ENCODE measurements around the gene LRFN2.

- no peak for TF ChIP-seq POLR2A (IDR thresholded peaks at IDR 0.05)
- TF ChIP-seq, protein P1, sequence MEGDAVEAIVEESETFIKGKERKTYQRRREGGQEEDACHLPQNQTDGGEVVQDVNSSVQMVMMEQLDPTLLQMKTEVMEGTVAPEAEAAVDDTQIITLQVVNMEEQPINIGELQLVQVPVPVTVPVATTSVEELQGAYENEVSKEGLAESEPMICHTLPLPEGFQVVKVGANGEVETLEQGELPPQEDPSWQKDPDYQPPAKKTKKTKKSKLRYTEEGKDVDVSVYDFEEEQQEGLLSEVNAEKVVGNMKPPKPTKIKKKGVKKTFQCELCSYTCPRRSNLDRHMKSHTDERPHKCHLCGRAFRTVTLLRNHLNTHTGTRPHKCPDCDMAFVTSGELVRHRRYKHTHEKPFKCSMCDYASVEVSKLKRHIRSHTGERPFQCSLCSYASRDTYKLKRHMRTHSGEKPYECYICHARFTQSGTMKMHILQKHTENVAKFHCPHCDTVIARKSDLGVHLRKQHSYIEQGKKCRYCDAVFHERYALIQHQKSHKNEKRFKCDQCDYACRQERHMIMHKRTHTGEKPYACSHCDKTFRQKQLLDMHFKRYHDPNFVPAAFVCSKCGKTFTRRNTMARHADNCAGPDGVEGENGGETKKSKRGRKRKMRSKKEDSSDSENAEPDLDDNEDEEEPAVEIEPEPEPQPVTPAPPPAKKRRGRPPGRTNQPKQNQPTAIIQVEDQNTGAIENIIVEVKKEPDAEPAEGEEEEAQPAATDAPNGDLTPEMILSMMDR (IDR thresholded peaks at IDR 0.05): no peak
These were observed 227.4 kb downstream of the LRFN2 start for GRCh38 chr6:40359808-40360207.
